Keratinocyte (primary cell): Measurements from ENCODE around the gene S100PBP. TPM values are rescaled to one million over a fixed set of nuclear protein-coding genes. Genes with fewer than 3 reads are reported as not detected.

Experiments
- DNase-seq: peaks from one replicate; pipeline ENCODE4 v3.0.0-alpha.2; 2011; ENCODE audit warnings: low read depth, missing footprints, low spot score
- FAIRE-seq: peaks from 2 replicates; lab custom pipeline; 2011; peaks lifted over from hg19 to GRCh38; lab: Jason Lieb, UNC
- H2AFZ ChIP-seq: 2 replicates; pipeline ENCODE4 v1.6.0; 2012; ENCODE audit warnings: low read length, control low read depth, inconsistent platforms; ENCODE audit not compliant: control insufficient read depth
- H3K27ac ChIP-seq: 2 replicates; pipeline ENCODE4 v1.5.1; 2011; ENCODE audit warnings: low read length; ENCODE audit not compliant: control insufficient read depth, insufficient read depth
- H3K27me3 ChIP-seq: 3 replicates; pipeline ENCODE4 v1.6.0; 2011; ENCODE audit warnings: low read length; ENCODE audit not compliant: control insufficient read depth, insufficient read depth; ENCODE audit errors: extremely low read depth
- H3K36me3 ChIP-seq, 2 experiments: 2 replicates in 1 of 2; 3 replicates in 1 of 2; pipeline ENCODE4 v1.5.1; 2011; ENCODE audit warnings: low read length in 2 of 2, mild to moderate bottlenecking in 1 of 2; ENCODE audit not compliant: control insufficient read depth in 2 of 2, insufficient read depth in 2 of 2; ENCODE audit errors: extremely low read depth in 1 of 2
- H3K4me1 ChIP-seq: 3 replicates; pipeline ENCODE4 v1.5.1; 2011; ENCODE audit warnings: low read length; ENCODE audit not compliant: control insufficient read depth, insufficient read depth; ENCODE audit errors: extremely low read depth
- H3K4me2 ChIP-seq: 3 replicates; pipeline ENCODE4 v1.6.0; 2011; ENCODE audit warnings: low read depth, low read length; ENCODE audit not compliant: control insufficient read depth, insufficient read depth; ENCODE audit errors: extremely low read depth
- H3K4me3 ChIP-seq, 3 experiments: fragments of 200-600 bp in 1 of 3; sonication (generic) in 1 of 3; 2 replicates in 2 of 3; 3 replicates in 1 of 3; pipeline ENCODE4 v1.5.1; 2011 to 2016; ENCODE audit warnings: low read length in 3 of 3, mild to moderate bottlenecking in 3 of 3, control low read depth in 2 of 3, inconsistent platforms in 1 of 3, low read depth in 1 of 3, mixed read lengths in 1 of 3, mixed run types in 1 of 3, moderate library complexity in 1 of 3; ENCODE audit not compliant: control insufficient read depth in 2 of 3, insufficient read depth in 2 of 3; ENCODE audit errors: extremely low read depth in 1 of 3
- H3K79me2 ChIP-seq: 2 replicates; pipeline ENCODE4 v1.6.0; 2012; ENCODE audit warnings: low read length; ENCODE audit not compliant: control insufficient read depth, insufficient read depth
- H3K9ac ChIP-seq: 3 replicates; pipeline ENCODE4 v1.6.0; 2011; ENCODE audit warnings: low read length; ENCODE audit not compliant: control insufficient read depth, insufficient read depth; ENCODE audit errors: extremely low read depth
- H3K9me1 ChIP-seq: 3 replicates; pipeline ENCODE4 v1.6.0; 2011; ENCODE audit warnings: low read length; ENCODE audit not compliant: control insufficient read depth, insufficient read depth; ENCODE audit errors: extremely low read depth
- H3K9me3 ChIP-seq: 2 replicates; pipeline ENCODE4 v1.5.1; 2012; ENCODE audit warnings: low read depth, low read length; ENCODE audit not compliant: control insufficient read depth
- H4K20me1 ChIP-seq: 3 replicates; pipeline ENCODE4 v1.6.0; 2011; ENCODE audit warnings: low read length; ENCODE audit not compliant: control insufficient read depth, insufficient read depth; ENCODE audit errors: extremely low read depth
- CTCF ChIP-seq, 3 experiments: IDR thresholded peaks in 1 of 3; conservative IDR thresholded peaks in 1 of 3; optimal IDR thresholded peaks in 1 of 3; 2 replicates in 2 of 3; 3 replicates in 1 of 3; pipeline versions ENCODE3 to v1.5.1; 2011; ENCODE audit warnings: low read length in 3 of 3, mild to moderate bottlenecking in 3 of 3, moderate library complexity in 2 of 3, control low read depth in 1 of 3, inconsistent platforms in 1 of 3; ENCODE audit not compliant: insufficient read depth in 2 of 3; ENCODE audit errors: extremely low read depth in 1 of 3
- EZH2 ChIP-seq: IDR thresholded peaks from one replicate; pipeline ENCODE4 v1.6.1; 2012; ENCODE audit warnings: inconsistent platforms, mild to moderate bottlenecking, low read length, moderate library complexity
- dilution Hi-C: fragments of 300-500 bp; cut with MboI; formaldehyde crosslinking; loops from one replicate; pipeline ENCODE4 v1.7.0; 2020; ENCODE audit warnings: low sequenced_read_pairs; ENCODE audit not compliant: extremely low pct_ligation_motif_present
- polyA plus RNA-seq, 5 experiments: library from polyadenylated mRNA; depleted of rRNA in 3 of 5; stranded (reverse) in 3 of 5; stranded (forward) in 1 of 5; unstranded in 1 of 5; fragments of >200 nt; gene quantifications; 1 replicate in 1 of 5; 2 replicates in 3 of 5; 3 replicates in 1 of 5; pipeline versions ENCODE4 v1.2.1 to v1.2.3, GENCODE V29; 2011 to 2012; ENCODE audit warnings: missing spikeins in 2 of 5, low read depth in 1 of 5, low replicate concordance in 1 of 5

S100PBP gene
- polyA plus RNA-seq, 1 donor (not counting 4 experiments of a cell fraction or from before 2014, with no cell fraction given) = 29.0 TPM

- Histone ChIP-seq H2AFZ (no peak overlapping the region), H3K9ac (no peak overlapping the region), H3K9me3 (no peaks in the 10 kb centered on the region), H3K4me3 (no peak overlapping the region), H3K27ac (no peak overlapping the region), H3K4me2 (no peak overlapping the region), H3K27me3 (no peaks in the 10 kb centered on the region), H3K9me1 (peaks cover 3% of the 10 kb centered on the region), H3K36me3 (peaks cover 42 to 65% of the 10 kb centered on the region in 2 experiments), H3K79me2 (no peaks in the 10 kb centered on the region), H4K20me1 (peaks cover 3% of the 10 kb centered on the region), H3K4me1 (peaks cover 18% of the 10 kb centered on the region)
- no peak for DNase-seq
- TF ChIP-seq CTCF (optimal IDR thresholded peaks at IDR 0.05 in 1 of 3, IDR thresholded peaks at IDR 0.05 in 1 of 3, conservative IDR thresholded peaks at IDR 0.05 in 1 of 3; ENCODE audit: extremely low read depth in 1 of 3, insufficient read depth in 2 of 3, low read length in 3 of 3) = no peak
- TF ChIP-seq EZH2 = no peak
- dilution Hi-C loops = loop anchor here (5.0 kb wide), 1 partner anchor 77 kb away; no protein-coding TSS in a partner anchor
- no peak for FAIRE-seq
These were observed 33.6 kb upstream of the S100PBP start for GRCh38 chr1:32783851-32784250.

GRCh38 chr1:32784817-32785216, 32.6 kb upstream of the S100PBP start:
- H3K9me3 ChIP-seq = no peaks in the 10 kb centered on the region
- H3K9me1 ChIP-seq = peaks cover 2% of the 10 kb centered on the region
- H3K4me1 ChIP-seq = peaks cover 22% of the 10 kb centered on the region
- H4K20me1 ChIP-seq = peaks cover 3% of the 10 kb centered on the region
- H3K4me2 ChIP-seq = no peak overlapping the region
- H3K27me3 ChIP-seq = no peaks in the 10 kb centered on the region
- peaks cover 40 to 58% of the 10 kb centered on the region in 2 experiments for H3K36me3 ChIP-seq
- FAIRE-seq (no peak), DNase-seq (no peak)
- TF ChIP-seq CTCF (optimal IDR thresholded peaks at IDR 0.05 in 1 of 3, IDR thresholded peaks at IDR 0.05 in 1 of 3, conservative IDR thresholded peaks at IDR 0.05 in 1 of 3; ENCODE audit: extremely low read depth in 1 of 3, insufficient read depth in 2 of 3, low read length in 3 of 3) (no peak), EZH2 (no peak)
- H3K9ac ChIP-seq = no peak overlapping the region
- H2AFZ ChIP-seq = no peak overlapping the region
- H3K79me2 ChIP-seq = no peaks in the 10 kb centered on the region
- H3K27ac ChIP-seq = no peak overlapping the region
- no peak overlapping the region for H3K4me3 ChIP-seq
- dilution Hi-C loops = loop anchor here (5.0 kb wide), 1 partner anchor 78 kb away; no protein-coding TSS in a partner anchor
